ENCODE data around the gene CBARP. TPM values are rescaled to one million over a fixed set of nuclear protein-coding genes. Genes with fewer than 3 reads are reported as not detected.
A peak's percentile ranks its signal among the peaks of the same experiment; 100 is the strongest.

Gene CBARP
- total and polyA plus RNA-seq, 2 of the 4 experiments (the other 2 are of a cell fraction): 0.18 to 3.9 TPM

DNA sequence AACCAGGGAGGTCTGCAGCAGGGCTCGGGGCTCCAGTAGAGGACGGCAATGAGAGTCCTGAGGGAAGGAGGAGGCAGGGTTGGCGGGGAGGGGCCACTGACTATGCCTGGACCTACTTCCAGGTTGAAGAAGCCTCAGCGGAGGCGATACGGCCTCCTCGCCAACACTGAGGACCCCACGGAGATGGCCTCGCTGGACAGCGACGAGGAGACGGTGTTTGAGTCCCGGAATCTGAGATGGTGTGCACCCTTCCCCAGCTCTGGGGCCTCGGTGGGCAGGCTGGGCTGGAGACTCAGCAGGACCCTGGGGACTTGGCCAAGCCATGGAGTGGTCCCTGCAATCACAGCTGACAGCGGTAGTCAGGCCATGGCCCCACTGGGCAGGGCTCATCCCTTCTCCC is 39.3 kb upstream of the CBARP start:
- DNase-seq (no peak), ATAC-seq (ENCODE audit: low read depth) (no peak)
- Histone ChIP-seq H3K14ac (replicated peaks; ENCODE audit: low read depth, low read length) (no peak overlapping the region), H2BK5ac (ENCODE audit: low read depth, low read length, poor library complexity, severe bottlenecking) (no peak overlapping the region), H3K9ac (ENCODE audit: low read depth, low read length) (no peak overlapping the region), H4K5ac (ENCODE audit: low read depth, low read length) (no peak overlapping the region), H4K20me1 (ENCODE audit: insufficient read depth, low read length) (peaks cover 50% of the 10 kb centered on the region), H3K18ac (ENCODE audit: low read depth, low read length) (no peak overlapping the region), H3K23ac (ENCODE audit: low read depth, low read length) (no peak overlapping the region), H2BK120ac (ENCODE audit: low read depth, low read length) (no peak overlapping the region), H3K56ac (ENCODE audit: extremely low read depth, insufficient read depth, low read length) (no peak overlapping the region), H3K4me2 (ENCODE audit: low read depth, low read length) (no peak overlapping the region), H4K8ac (ENCODE audit: low read depth in 2 of 2, low read length in 2 of 2) (no peak overlapping the region), H2BK20ac (ENCODE audit: low read depth, low read length) (no peak overlapping the region), H3K9me3 (ENCODE audit: control insufficient read depth, insufficient read depth, low read length) (no peaks in the 10 kb centered on the region), H3K4ac (ENCODE audit: low read depth, low read length) (no peak overlapping the region), H3K27me3 (ENCODE audit: control insufficient read depth, insufficient read depth, low read length) (no peaks in the 10 kb centered on the region), H3K36me3 (ENCODE audit: control insufficient read depth, insufficient read depth, low read length) (peaks cover 38% of the 10 kb centered on the region), H3K9me1 (ENCODE audit: insufficient read depth, low read length) (no peaks in the 10 kb centered on the region; the same call in 1 of the 2 replicates), H3K27ac (ENCODE audit: insufficient read depth, low read length) (no peak overlapping the region), H2AK9ac (replicated peaks; ENCODE audit: low read depth, low read length, poor library complexity) (peak overlapping the region; percentile 100), H3K79me1 (ENCODE audit: low read depth in 1 of 2, low read length in 2 of 2) (peaks cover 22 to 52% of the 10 kb centered on the region in 2 experiments; a peak in 3 of 4 replicates), H2AK5ac (ENCODE audit: low read depth, low read length) (peak overlapping the region; percentile 34; the same call in 1 of the 2 replicates), H2BK15ac (ENCODE audit: low read depth, low read length) (no peak overlapping the region), H2AFZ (replicated peaks; ENCODE audit: low read length, poor library complexity) (no peak overlapping the region), H3K4me1 (ENCODE audit: control insufficient read depth, insufficient read depth, low read length) (peaks cover 15% of the 10 kb centered on the region), H4K91ac (ENCODE audit: insufficient read depth, low read depth, low read length) (no peak overlapping the region), H3K4me3 (ENCODE audit: insufficient read depth, low read depth, low read length) (no peak overlapping the region)
- ChIA-PET POLR2A (ENCODE audit: unreplicated experiment) (no interaction called here), CTCF (no interaction called here)
- TF ChIP-seq POLR2A (IDR thresholded peaks at IDR 0.05; ENCODE audit: low read depth, low read length) (no peak), FOS (IDR thresholded peaks at IDR 0.05; ENCODE audit: low read depth, low read length) (no peak), MXI1 (IDR thresholded peaks at IDR 0.05; ENCODE audit: borderline replicate concordance, low read depth, low read length) (no peak), BHLHE40 (IDR thresholded peaks at IDR 0.05; ENCODE audit: low read depth, low read length) (no peak), MAZ (IDR thresholded peaks at IDR 0.05; ENCODE audit: borderline replicate concordance, low read depth, low read length) (no peak), RCOR1 (IDR thresholded peaks at IDR 0.05; ENCODE audit: insufficient replicate concordance, low read length) (no peak), CEBPB (IDR thresholded peaks at IDR 0.05; ENCODE audit: low read depth, low read length) (no peak), SMC3 (IDR thresholded peaks at IDR 0.05; ENCODE audit: low read depth, low read length) (no peak), RAD21 (IDR thresholded peaks at IDR 0.05; ENCODE audit: low read length) (no peak), NFE2L2 (IDR thresholded peaks at IDR 0.05; ENCODE audit: low read depth, low read length) (no peak), MAFK (IDR thresholded peaks at IDR 0.05; ENCODE audit: low read depth, low read length) (no peak), CHD1 (IDR thresholded peaks at IDR 0.05; ENCODE audit: low read depth, low read length) (no peak)
- intact Hi-C loops (cut with micrococcal nuclease): loop anchor here (5.0 kb wide), 2 partner anchors 85 to 130 kb away; partner anchors contain the start of gene DAZAP1
- dilution Hi-C loops (cut with HindIII; ENCODE audit: low sequenced_read_pairs, unreplicated experiment): no loop called here
- BruUV-seq (replicated peaks): no TSS peak
- 97% methylated on average over 12 of the region's 15 CpGs; no CpG with 5 or more reads in 1 of the 2 experiments for WGBS, 2 experiments (ENCODE audit: extremely low coverage in 2 of 2, insufficient read length in 1 of 2)
- in situ Hi-C loops (cut with MboI; ENCODE audit: low sequenced_read_pairs): no loop called here
